ENCODE results near the gene SH3TC1.

- no peak for TF ChIP-seq CTCF (IDR thresholded peaks at IDR 0.05; ENCODE audit: low read depth, low read length)
- peak; percentile 12; the same call in 1 of the 2 replicates for TF ChIP-seq MAX (IDR thresholded peaks at IDR 0.05; ENCODE audit: low read depth, low read length)
- no peak for TF ChIP-seq POLR2A (IDR thresholded peaks at IDR 0.05; ENCODE audit: extremely low read depth, insufficient read length)
Measured at GRCh38 chr4:8239226-8239625, 40.1 kb downstream of the SH3TC1 start.
